OCI-LY1 (cell line): Measurements from ENCODE around the gene CCZ1.
"Not testable (repeated sequence)": the region's sequence is repeated elsewhere in the genome, so short reads cannot be mapped to it uniquely, and the experiment has no call there.

Experiments
- H2AFZ ChIP-seq: fragments of 200-600 bp; sonication (generic), shearing (Covaris generic); 2 replicates; pipeline ENCODE4 v1.6.0; 2014; ENCODE audit warnings: antibody characterized with exemption, mild to moderate bottlenecking, low read length
- H3F3A ChIP-seq: fragments of 200-600 bp; sonication (generic), shearing (Covaris generic); 2 replicates; pipeline ENCODE4 v1.6.0; 2014; ENCODE audit warnings: mild to moderate bottlenecking, antibody characterized with exemption, low read length, moderate library complexity; ENCODE audit not compliant: insufficient read depth
- H3K27ac ChIP-seq: fragments of 200-600 bp; sonication (generic); 2 replicates; pipeline ENCODE4 v1.5.1; 2014; ENCODE audit warnings: low read length, mixed run types, mild to moderate bottlenecking, low read depth; ENCODE audit not compliant: poor library complexity, severe bottlenecking
- H3K27me3 ChIP-seq: fragments of 200-600 bp; sonication (generic); 2 replicates; pipeline ENCODE4 v1.6.0; 2014; ENCODE audit warnings: antibody characterized with exemption, mild to moderate bottlenecking, low read length, moderate library complexity; ENCODE audit not compliant: insufficient read depth
- H3K36me3 ChIP-seq: fragments of 200-600 bp; sonication (generic); 2 replicates; pipeline ENCODE4 v1.6.1; 2014; ENCODE audit warnings: mild to moderate bottlenecking, antibody characterized with exemption, low read length, moderate library complexity, mixed read lengths; ENCODE audit not compliant: insufficient read depth
- H3K4me1 ChIP-seq: fragments of 200-600 bp; sonication (generic); 2 replicates; pipeline ENCODE4 v1.5.1; 2014; ENCODE audit warnings: mild to moderate bottlenecking, low read length, moderate library complexity; ENCODE audit not compliant: insufficient read depth, severe bottlenecking
- H3K4me2 ChIP-seq: fragments of 200-600 bp; sonication (generic), shearing (Covaris generic); 2 replicates; pipeline ENCODE4 v1.6.1; 2014; ENCODE audit warnings: low read length
- H3K4me3 ChIP-seq: fragments of 200-600 bp; sonication (generic); 2 replicates; pipeline ENCODE4 v1.5.1; 2014; ENCODE audit warnings: low read length, low read depth, mild to moderate bottlenecking, mixed read lengths; ENCODE audit not compliant: poor library complexity, severe bottlenecking
- H3K79me2 ChIP-seq: fragments of 200-600 bp; shearing (Covaris generic); 2 replicates; pipeline ENCODE4 v1.6.1; 2016; ENCODE audit warnings: mixed run types, low read length, mixed read lengths; ENCODE audit not compliant: insufficient read depth
- H3K9ac ChIP-seq: fragments of 200-600 bp; sonication (generic), shearing (Covaris generic); 2 replicates; pipeline ENCODE4 v1.6.1; 2014; ENCODE audit warnings: mild to moderate bottlenecking, low read length, mixed read lengths
- H3K9me2 ChIP-seq: fragments of 200-600 bp; sonication (generic), shearing (Covaris generic); 2 replicates; pipeline ENCODE4 v1.6.1; 2014; ENCODE audit warnings: low read depth, mild to moderate bottlenecking, low read length, mixed read lengths
- H3K9me3 ChIP-seq: fragments of 200-600 bp; shearing (Covaris generic); 2 replicates; pipeline ENCODE4 v1.6.1; 2014; ENCODE audit warnings: low read length, mixed read lengths
- H4K20me1 ChIP-seq: fragments of 200-600 bp; sonication (generic), shearing (Covaris generic); 2 replicates; pipeline ENCODE4 v1.6.0; 2016; ENCODE audit warnings: mild to moderate bottlenecking, low read length; ENCODE audit not compliant: insufficient read depth
- EZH2 ChIP-seq: fragments of 200-600 bp; sonication (generic), shearing (Covaris generic); IDR thresholded peaks from 2 replicates; pipeline ENCODE4 v1.8.0; 2017; ENCODE audit warnings: borderline replicate concordance, mixed run types, mild to moderate bottlenecking, antibody characterized with exemption, low read length, moderate library complexity, mixed read lengths
- TF ChIP-seq, protein P1 (sequence below): fragments of 200-600 bp; sonication (generic), shearing (Covaris generic); IDR thresholded peaks from 2 replicates; pipeline ENCODE4 v1.5.1; 2017; ENCODE audit warnings: mild to moderate bottlenecking, antibody characterized with exemption, low read length, moderate library complexity, mixed read lengths

CCZ1 gene

DNA sequence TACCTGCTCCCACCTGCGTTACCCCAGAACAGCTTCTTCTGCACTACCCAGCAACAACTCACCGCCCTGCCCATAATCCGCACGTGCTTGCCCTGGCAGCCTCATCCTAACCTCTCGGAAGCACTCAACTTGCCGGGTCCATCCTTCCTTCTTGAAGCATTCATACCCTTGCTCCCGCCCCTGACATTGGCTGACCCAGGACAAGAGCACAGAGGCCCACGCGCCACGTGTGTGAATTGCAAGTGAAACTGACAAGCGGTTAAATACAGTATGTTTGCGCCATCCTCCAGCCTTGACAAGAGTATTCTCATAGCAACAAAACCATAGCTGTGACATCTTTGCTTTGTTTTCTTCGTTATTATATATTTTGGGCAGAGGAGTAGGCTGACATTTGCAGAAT is 28.8 kb upstream of the CCZ1 start:
- TF ChIP-seq, protein P1, sequence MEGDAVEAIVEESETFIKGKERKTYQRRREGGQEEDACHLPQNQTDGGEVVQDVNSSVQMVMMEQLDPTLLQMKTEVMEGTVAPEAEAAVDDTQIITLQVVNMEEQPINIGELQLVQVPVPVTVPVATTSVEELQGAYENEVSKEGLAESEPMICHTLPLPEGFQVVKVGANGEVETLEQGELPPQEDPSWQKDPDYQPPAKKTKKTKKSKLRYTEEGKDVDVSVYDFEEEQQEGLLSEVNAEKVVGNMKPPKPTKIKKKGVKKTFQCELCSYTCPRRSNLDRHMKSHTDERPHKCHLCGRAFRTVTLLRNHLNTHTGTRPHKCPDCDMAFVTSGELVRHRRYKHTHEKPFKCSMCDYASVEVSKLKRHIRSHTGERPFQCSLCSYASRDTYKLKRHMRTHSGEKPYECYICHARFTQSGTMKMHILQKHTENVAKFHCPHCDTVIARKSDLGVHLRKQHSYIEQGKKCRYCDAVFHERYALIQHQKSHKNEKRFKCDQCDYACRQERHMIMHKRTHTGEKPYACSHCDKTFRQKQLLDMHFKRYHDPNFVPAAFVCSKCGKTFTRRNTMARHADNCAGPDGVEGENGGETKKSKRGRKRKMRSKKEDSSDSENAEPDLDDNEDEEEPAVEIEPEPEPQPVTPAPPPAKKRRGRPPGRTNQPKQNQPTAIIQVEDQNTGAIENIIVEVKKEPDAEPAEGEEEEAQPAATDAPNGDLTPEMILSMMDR = no peak
- no peak for TF ChIP-seq EZH2
- Histone ChIP-seq H3K4me3 (no peak overlapping the region), H3K9me2 (no peaks in the 10 kb centered on the region), H3K79me2 (no peaks in the 10 kb centered on the region), H3K27me3 (no peaks in the 10 kb centered on the region), H3K27ac (no peak overlapping the region), H3K4me1 (no peaks in the 10 kb centered on the region), H4K20me1 (no peaks in the 10 kb centered on the region), H3K4me2 (no peak overlapping the region), H3F3A (no peaks in the 10 kb centered on the region), H2AFZ (no peak overlapping the region), H3K9me3 (no peaks in the 10 kb centered on the region), H3K9ac (no peak overlapping the region), H3K36me3 (no peaks in the 10 kb centered on the region)

DNA sequence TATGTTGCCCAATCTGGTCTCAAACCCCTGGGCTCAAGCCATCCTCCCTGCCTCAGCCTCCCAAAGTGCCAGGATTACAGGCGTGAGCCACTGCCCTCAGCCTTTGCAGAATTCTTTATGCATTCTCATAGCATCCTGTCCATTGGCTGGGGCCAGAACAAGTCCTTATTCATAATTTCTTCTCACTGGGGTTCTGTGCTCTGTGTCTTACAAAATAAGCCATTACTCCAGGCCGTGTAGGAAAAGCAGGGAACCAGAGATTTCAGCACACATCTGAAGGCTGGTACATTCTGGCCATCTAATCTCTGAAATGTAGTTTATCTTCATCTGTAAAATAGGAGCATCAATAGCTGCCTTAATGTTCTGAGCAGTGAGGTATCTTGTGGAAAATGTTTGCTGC is 28.2 kb upstream of the CCZ1 start:
- Histone ChIP-seq H3K79me2 (no peaks in the 10 kb centered on the region), H3K4me2 (no peak overlapping the region), H3K9me2 (no peaks in the 10 kb centered on the region), H3K9me3 (no peaks in the 10 kb centered on the region), H3K4me3 (no peak overlapping the region), H2AFZ (no peak overlapping the region), H3K4me1 (no peaks in the 10 kb centered on the region), H3K27me3 (no peaks in the 10 kb centered on the region), H3K9ac (no peak overlapping the region), H3F3A (no peaks in the 10 kb centered on the region), H3K27ac (no peak overlapping the region), H4K20me1 (no peaks in the 10 kb centered on the region), H3K36me3 (no peaks in the 10 kb centered on the region)
- TF ChIP-seq, protein P1 = no peak
- TF ChIP-seq EZH2 = no peak

DNA sequence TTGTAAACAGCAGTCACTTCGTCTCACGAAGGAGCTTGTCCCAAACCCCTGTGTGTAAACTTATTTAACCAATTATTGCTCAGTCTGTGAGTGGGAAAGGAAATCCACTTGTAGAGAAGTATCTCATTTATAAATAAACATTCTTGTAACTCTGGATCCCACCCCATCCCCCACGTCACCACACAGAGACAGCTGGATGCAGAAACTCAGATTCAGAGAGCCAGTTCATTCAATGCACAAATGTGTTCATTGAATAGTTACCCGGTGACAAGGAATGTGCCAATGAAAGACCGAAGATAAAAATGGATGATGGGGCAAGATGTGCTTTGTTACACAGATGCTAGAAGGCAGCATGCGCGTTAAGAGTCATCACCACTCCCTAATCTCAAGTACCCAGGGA is 26.2 kb upstream of the CCZ1 start:
- no peaks in the 10 kb centered on the region for H3K36me3 ChIP-seq
- H2AFZ ChIP-seq = no peak overlapping the region
- H4K20me1 ChIP-seq = no peaks in the 10 kb centered on the region
- no peak overlapping the region for H3K4me3 ChIP-seq
- H3K9ac ChIP-seq = no peak overlapping the region
- H3K4me1 ChIP-seq = no peaks in the 10 kb centered on the region
- no peaks in the 10 kb centered on the region for H3K79me2 ChIP-seq
- no peak overlapping the region for H3K27ac ChIP-seq
- TF ChIP-seq EZH2 = no peak
- TF ChIP-seq, protein P1 = no peak
- no peaks in the 10 kb centered on the region for H3K9me3 ChIP-seq
- no peaks in the 10 kb centered on the region for H3K9me2 ChIP-seq
- no peaks in the 10 kb centered on the region for H3K27me3 ChIP-seq
- no peaks in the 10 kb centered on the region for H3F3A ChIP-seq
- H3K4me2 ChIP-seq = no peak overlapping the region

DNA sequence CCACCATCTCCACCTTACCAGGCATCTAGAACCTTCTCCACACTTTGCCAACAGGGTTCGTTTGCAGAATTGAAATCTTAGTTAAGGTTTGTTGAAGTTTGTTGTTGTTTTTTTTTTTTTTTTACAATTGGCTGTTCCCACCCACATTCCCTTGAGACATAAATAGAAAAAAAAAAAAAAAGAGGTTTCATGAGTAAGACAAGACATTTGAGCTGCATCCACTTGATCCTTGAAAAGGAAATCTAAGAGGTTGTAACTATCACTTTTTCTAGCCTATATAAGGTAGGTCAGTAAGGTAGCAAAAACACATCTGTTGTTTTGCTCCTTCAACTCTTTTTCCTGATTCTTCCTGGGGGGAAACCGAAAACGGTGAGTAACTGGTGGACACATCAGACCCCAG is 18.9 kb upstream of the CCZ1 start:
- not testable (repeated sequence) for H3K9me2 ChIP-seq, H3K27ac ChIP-seq, H3K4me3 ChIP-seq, H4K20me1 ChIP-seq, H3K4me2 ChIP-seq, H2AFZ ChIP-seq, H3K9me3 ChIP-seq, H3K9ac ChIP-seq, H3K27me3 ChIP-seq, H3K4me1 ChIP-seq, H3K36me3 ChIP-seq, H3F3A ChIP-seq, H3K79me2 ChIP-seq

DNA sequence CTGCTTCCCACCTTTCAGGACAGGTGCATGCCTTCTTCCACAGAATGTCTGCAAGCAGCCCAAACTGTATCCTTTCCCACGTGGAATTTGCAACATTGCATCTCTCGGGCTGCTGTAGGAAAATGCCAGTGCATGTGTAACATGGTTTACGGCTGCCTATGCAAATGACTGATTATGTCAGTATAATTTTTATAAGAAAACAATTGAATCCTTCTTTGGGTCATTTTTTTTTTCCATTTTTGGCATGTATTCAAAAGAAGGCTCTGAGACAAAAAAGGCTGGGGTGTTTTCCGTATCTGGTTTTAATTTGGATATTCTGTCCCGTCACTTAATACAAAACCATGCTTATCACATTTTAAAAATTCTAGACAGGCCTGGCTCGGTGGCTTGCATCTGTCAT is 18.4 kb upstream of the CCZ1 start:
- not testable (repeated sequence) for H3K36me3 ChIP-seq, H3K9ac ChIP-seq, H3K9me2 ChIP-seq, H2AFZ ChIP-seq, H3K79me2 ChIP-seq, H3K4me3 ChIP-seq, H3K4me2 ChIP-seq, H3K27me3 ChIP-seq, H3K9me3 ChIP-seq, H3K4me1 ChIP-seq, H4K20me1 ChIP-seq, H3K27ac ChIP-seq, H3F3A ChIP-seq

DNA sequence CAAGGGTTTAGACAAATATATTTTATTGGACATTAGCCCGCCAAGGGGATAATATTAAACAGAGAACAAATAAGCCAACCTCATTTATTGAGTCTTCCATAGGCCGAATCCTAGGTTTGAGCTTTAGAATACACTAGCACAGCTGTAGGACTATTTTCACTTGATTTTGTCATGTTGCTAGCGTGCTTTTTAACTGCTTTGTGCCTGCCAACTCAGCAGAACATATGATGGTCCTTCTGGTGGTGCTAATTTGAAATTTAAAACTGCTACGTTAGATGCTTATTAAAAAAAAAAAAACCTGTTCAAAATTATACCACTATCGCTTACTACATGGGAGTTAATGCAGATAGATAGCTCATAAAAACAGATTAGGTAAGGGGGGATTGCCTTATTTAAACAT is 14.1 kb upstream of the CCZ1 start:
- not testable (repeated sequence) for H3K9ac ChIP-seq, H2AFZ ChIP-seq, H3K27me3 ChIP-seq, H3K4me3 ChIP-seq, H3K79me2 ChIP-seq, H3K9me3 ChIP-seq, H3K27ac ChIP-seq, H4K20me1 ChIP-seq, H3K9me2 ChIP-seq, H3K4me1 ChIP-seq, H3F3A ChIP-seq, H3K36me3 ChIP-seq, H3K4me2 ChIP-seq
